GM23338 (cell line): ENCODE results near the gene TRUB1. TPM values are rescaled to one million over a fixed set of nuclear protein-coding genes. Genes with fewer than 3 reads are reported as not detected.

Experiments
- ATAC-seq: fragments of 200-7000 bp; cut with Tn5 transposase; 3 replicates; pipeline ENCODE4 v1.9.1; 2020
- DNase-seq: peaks from one replicate; pipeline ENCODE4 v3.0.0-alpha.2; 2015; ENCODE audit warnings: low spot score
- H2AFZ ChIP-seq: fragments of 200-600 bp; sonication (generic); 2 replicates; pipeline ENCODE4 v1.8.0; 2016; ENCODE audit warnings: antibody characterized with exemption, mild to moderate bottlenecking, moderate library complexity
- H3F3A ChIP-seq: fragments of 200-600 bp; sonication (generic); replicated peaks from 2 replicates; pipeline ENCODE4 v1.8.0; 2017; ENCODE audit warnings: antibody characterized with exemption, mixed run types, low read depth
- H3K27ac ChIP-seq: fragments of 200-600 bp; sonication (generic); 2 replicates; pipeline ENCODE4 v1.6.1; 2016; ENCODE audit warnings: low read depth
- H3K27me3 ChIP-seq: fragments of 200-600 bp; sonication (generic); 2 replicates; pipeline ENCODE4 v1.8.0; 2016; ENCODE audit warnings: mild to moderate bottlenecking, mixed run types, moderate library complexity; ENCODE audit not compliant: insufficient read depth
- H3K36me3 ChIP-seq: fragments of 200-600 bp; sonication (generic); 2 replicates; pipeline ENCODE4 v1.8.0; 2016; ENCODE audit warnings: mild to moderate bottlenecking; ENCODE audit not compliant: insufficient read depth
- H3K4me1 ChIP-seq: fragments of 200-600 bp; sonication (generic); 2 replicates; pipeline ENCODE4 v1.8.0; 2016; ENCODE audit warnings: mild to moderate bottlenecking, moderate library complexity; ENCODE audit not compliant: insufficient read depth
- H3K4me2 ChIP-seq: fragments of 200-600 bp; sonication (generic); 2 replicates; pipeline ENCODE4 v1.7.1; 2017; ENCODE audit warnings: mixed run types
- H3K4me3 ChIP-seq: fragments of 200-600 bp; sonication (generic); 2 replicates; pipeline ENCODE4 v1.6.1; 2016; ENCODE audit warnings: mixed run types
- H3K79me2 ChIP-seq: fragments of 200-600 bp; sonication (generic); replicated peaks from 2 replicates; pipeline ENCODE4 v1.8.0; 2017; ENCODE audit warnings: mild to moderate bottlenecking; ENCODE audit not compliant: insufficient read depth
- H3K9me2 ChIP-seq: fragments of 200-600 bp; sonication (generic); 2 replicates; pipeline ENCODE4 v1.8.0; 2017; ENCODE audit not compliant: insufficient read depth
- H4K20me1 ChIP-seq: fragments of 200-600 bp; sonication (generic); replicated peaks from 2 replicates; pipeline ENCODE4 v1.8.0; 2017; ENCODE audit warnings: mild to moderate bottlenecking; ENCODE audit not compliant: insufficient read depth
- H3K27ac Mint-ChIP-seq: 2 replicates; pipeline ENCODE4 v1.8.0; 2020; ENCODE audit warnings: inconsistent platforms, mild to moderate bottlenecking, moderate library complexity, mixed read lengths
- H3K27me3 Mint-ChIP-seq: 3 replicates; pipeline ENCODE4 v1.8.0; 2022; ENCODE audit warnings: low read depth, mild to moderate bottlenecking, moderate library complexity, mixed read lengths, inconsistent platforms; ENCODE audit not compliant: insufficient read depth, poor library complexity
- H3K36me3 Mint-ChIP-seq: 3 replicates; pipeline ENCODE4 v1.8.0; 2021; ENCODE audit warnings: low read depth, mild to moderate bottlenecking, inconsistent platforms, moderate library complexity, mixed read lengths
- H3K4me1 Mint-ChIP-seq: 3 replicates; pipeline ENCODE4 v1.8.0; 2020; ENCODE audit warnings: mild to moderate bottlenecking, inconsistent platforms, mixed read lengths
- H3K4me3 Mint-ChIP-seq: 3 replicates; pipeline ENCODE4 v1.8.0; 2021; ENCODE audit warnings: moderate library complexity, mild to moderate bottlenecking, inconsistent platforms, mixed read lengths
- H3K9me3 Mint-ChIP-seq: 3 replicates; pipeline ENCODE4 v1.8.0; 2020; ENCODE audit warnings: moderate library complexity, mild to moderate bottlenecking, inconsistent platforms, mixed read lengths
- CREB1 ChIP-seq: fragments of 250-450 bp; sonication (Bioruptor Pico); IDR thresholded peaks from 2 replicates; pipeline ENCODE4 v1.5.0; 2020; ENCODE audit warnings: low read depth, mild to moderate bottlenecking, moderate library complexity
- CTCF ChIP-seq, 2 experiments: fragments of 200-600 bp in 1 of 2; sonication (generic) in 1 of 2; conservative IDR thresholded peaks; 2 replicates each; pipeline versions ENCODE4 v1.5.1 to v1.6.1; 2016 to 2017; ENCODE audit warnings: antibody characterized with exemption in 2 of 2, low read depth in 2 of 2, mild to moderate bottlenecking in 2 of 2, moderate library complexity in 1 of 2
- ETS1 ChIP-seq: IDR thresholded peaks from 2 replicates; pipeline ENCODE4 v1.6.1; 2016; ENCODE audit warnings: antibody characterized with exemption
- EZH2 ChIP-seq: fragments of 200-600 bp; sonication (generic); IDR thresholded peaks from one replicate; pipeline ENCODE4 v1.8.0; 2017; ENCODE audit warnings: antibody characterized with exemption, mild to moderate bottlenecking, low read depth; ENCODE audit not compliant: unreplicated experiment
- EZH2phosphoT487 ChIP-seq: fragments of 200-600 bp; sonication (generic); IDR thresholded peaks from one replicate; pipeline ENCODE4 v1.8.1; 2018; ENCODE audit warnings: antibody characterized with exemption; ENCODE audit not compliant: unreplicated experiment
- JUNB ChIP-seq: IDR thresholded peaks from one replicate; pipeline ENCODE4 v1.6.1; 2016; ENCODE audit warnings: antibody characterized with exemption; ENCODE audit not compliant: unreplicated experiment
- NANOG ChIP-seq: IDR thresholded peaks from 2 replicates; pipeline ENCODE4 v1.6.1; 2016; ENCODE audit warnings: antibody characterized with exemption, borderline replicate concordance
- POLR2AphosphoS5 ChIP-seq: IDR thresholded peaks from 2 replicates; pipeline ENCODE4 v1.6.1; 2016; ENCODE audit warnings: antibody characterized with exemption, low read depth
- REST ChIP-seq: IDR thresholded peaks from one replicate; pipeline ENCODE4 v1.6.1; 2018; ENCODE audit warnings: antibody characterized with exemption; ENCODE audit not compliant: unreplicated experiment
- STAT1 ChIP-seq: IDR thresholded peaks from one replicate; pipeline ENCODE4 v1.6.1; 2016; ENCODE audit warnings: antibody characterized with exemption; ENCODE audit not compliant: unreplicated experiment
- ZNF114 ChIP-seq: fragments of 250-450 bp; sonication (Bioruptor Pico); IDR thresholded peaks from 2 replicates; pipeline ENCODE4 v1.5.0; 2020; ENCODE audit warnings: mild to moderate bottlenecking, moderate library complexity
- ZNF331 ChIP-seq: fragments of 250-450 bp; sonication (Bioruptor Pico); IDR thresholded peaks from 2 replicates; pipeline ENCODE4 v1.5.0; 2020; ENCODE audit warnings: low read depth, mild to moderate bottlenecking, moderate library complexity
- ZNF462 ChIP-seq: fragments of 250-450 bp; sonication (Bioruptor Pico); IDR thresholded peaks from 2 replicates; pipeline ENCODE4 v1.5.0; 2020; ENCODE audit warnings: mild to moderate bottlenecking, moderate library complexity
- polyA plus RNA-seq: library from polyadenylated mRNA; unstranded; fragments of >200 nt; fragmentation: Nextera tagmentation; extraction: Ambion mirVana; gene quantifications from 2 replicates; pipeline ENCODE4 v1.2.1, GENCODE V29; 2016
- total RNA-seq: library from RNA; depleted of rRNA; stranded (reverse); fragments of >200 nt; shearing (Covaris generic); gene quantifications from 2 replicates; pipeline ENCODE4 v1.2.3, GENCODE V29; 2014

The TRUB1 gene
- total and polyA plus RNA-seq, 2 experiments from 2014 or later: 15.5 to 34.5 TPM

- no peaks in the 10 kb centered on the region for H3K36me3 ChIP-seq
- ATAC-seq (no peak), DNase-seq (no peak)
- H3K27me3 ChIP-seq: no peaks in the 10 kb centered on the region
- no peak overlapping the region for H3K4me3 ChIP-seq
- Mint-ChIP-seq H3K4me3 (no peak overlapping the region), H3K4me1 (peaks cover 10% of the 10 kb centered on the region), H3K9me3 (no peaks in the 10 kb centered on the region), H3K27me3 (no peaks in the 10 kb centered on the region), H3K27ac (no peak overlapping the region), H3K36me3 (no peaks in the 10 kb centered on the region)
- H3F3A ChIP-seq: no peaks in the 10 kb centered on the region
- H3K79me2 ChIP-seq: no peaks in the 10 kb centered on the region
- H3K27ac ChIP-seq: no peak overlapping the region
- H4K20me1 ChIP-seq: no peaks in the 10 kb centered on the region
- no peak for TF ChIP-seq ETS1
- TF ChIP-seq EZH2phosphoT487: no peak
- TF ChIP-seq EZH2: no peak
- no peak for TF ChIP-seq CREB1
- no peak for TF ChIP-seq CTCF (conservative IDR thresholded peaks at IDR 0.05; ENCODE audit: low read depth in 2 of 2)
- no peak for TF ChIP-seq STAT1
- TF ChIP-seq NANOG: no peak
- TF ChIP-seq REST: no peak
- no peak for TF ChIP-seq ZNF462
- TF ChIP-seq JUNB: no peak
- TF ChIP-seq POLR2AphosphoS5: no peak
- TF ChIP-seq ZNF331 (CRISPR knock-in tag): no peak
- no peak for TF ChIP-seq ZNF114 (CRISPR knock-in tag)
- no peak overlapping the region for H3K4me2 ChIP-seq
- no peak overlapping the region for H2AFZ ChIP-seq
- H3K4me1 ChIP-seq: 0 out of 2 replicates have a peak, but pooled peaks cover 2% of the 10 kb centered on the region
- H3K9me2 ChIP-seq: peaks cover 7% of the 10 kb centered on the region; the same call in 1 of the 2 replicates
These were observed 32.5 kb upstream of the TRUB1 start for GRCh38 chr10:114905450-114905849.
